Osteoblast (primary cell): ENCODE results near the gene ANKS6. TPM values are rescaled to one million over a fixed set of nuclear protein-coding genes. Genes with fewer than 3 reads are reported as not detected.

ENCODE experiments used
- DNase-seq: peaks from one replicate; pipeline ENCODE4 v3.0.0; 2011; ENCODE audit warnings: low spot score, mixed read lengths; ENCODE audit not compliant: insufficient read length; ENCODE audit errors: missing footprints
- H2AFZ ChIP-seq: 2 replicates; pipeline ENCODE4 v1.6.0; 2011; ENCODE audit warnings: mild to moderate bottlenecking, low read length
- H3K27ac ChIP-seq: 2 replicates; pipeline ENCODE4 v1.5.1; 2011; ENCODE audit warnings: mild to moderate bottlenecking, low read depth, low read length, moderate library complexity
- H3K27me3 ChIP-seq: 2 replicates; pipeline ENCODE4 v1.6.0; 2012; ENCODE audit warnings: mild to moderate bottlenecking, control low read depth, inconsistent platforms, low read length, moderate library complexity; ENCODE audit not compliant: insufficient read depth
- H3K36me3 ChIP-seq: 2 replicates; pipeline ENCODE4 v1.5.1; 2011; ENCODE audit warnings: mild to moderate bottlenecking, low read length, control low read depth, moderate library complexity; ENCODE audit not compliant: insufficient read depth
- H3K4me1 ChIP-seq: 2 replicates; pipeline ENCODE4 v1.5.1; 2011; ENCODE audit warnings: mild to moderate bottlenecking, low read length, control low read depth, moderate library complexity; ENCODE audit not compliant: insufficient read depth
- H3K4me2 ChIP-seq: 2 replicates; pipeline ENCODE4 v1.6.0; 2011; ENCODE audit warnings: mild to moderate bottlenecking, low read length; ENCODE audit not compliant: insufficient read depth
- H3K4me3 ChIP-seq: fragments of 200-600 bp; sonication (generic); 3 replicates; pipeline ENCODE4 v1.5.1; 2012; ENCODE audit warnings: mild to moderate bottlenecking, low read length, inconsistent platforms; ENCODE audit not compliant: insufficient read depth
- H3K79me2 ChIP-seq: 2 replicates; pipeline ENCODE4 v1.6.0; 2012; ENCODE audit warnings: mild to moderate bottlenecking, low read length, control low read depth, inconsistent platforms; ENCODE audit not compliant: insufficient read depth
- H3K9me3 ChIP-seq: 2 replicates; pipeline ENCODE4 v1.5.1; 2011; ENCODE audit warnings: low read depth, low read length, control low read depth
- H4K20me1 ChIP-seq: 2 replicates; pipeline ENCODE4 v1.6.0; 2012; ENCODE audit warnings: mild to moderate bottlenecking, low read length, control low read depth; ENCODE audit not compliant: insufficient read depth
- CTCF ChIP-seq: IDR thresholded peaks from 2 replicates; pipeline ENCODE4 v1.5.1; 2011; ENCODE audit warnings: mild to moderate bottlenecking, low read depth, low read length, moderate library complexity; ENCODE audit errors: extremely low read depth
- total RNA-seq: library from RNA; depleted of rRNA; stranded (reverse); fragments of >200 nt; gene quantifications from 2 replicates; pipeline ENCODE4 v1.2.3, GENCODE V29; 2012

The ANKS6 gene
- total RNA-seq, 1 donor = 21.7 TPM

- H3K36me3 ChIP-seq = no peaks in the 10 kb centered on the region
- no peaks in the 10 kb centered on the region for H3K79me2 ChIP-seq
- no peak overlapping the region for H3K27ac ChIP-seq
- peaks cover 7% of the 10 kb centered on the region for H3K27me3 ChIP-seq
- no peak for TF ChIP-seq CTCF
- H2AFZ ChIP-seq = no peak overlapping the region
- H3K9me3 ChIP-seq = no peaks in the 10 kb centered on the region
- H4K20me1 ChIP-seq = no peaks in the 10 kb centered on the region
- no peak overlapping the region for H3K4me2 ChIP-seq
- DNase-seq = no peak
- no peak overlapping the region for H3K4me3 ChIP-seq
- no peaks in the 10 kb centered on the region for H3K4me1 ChIP-seq
Measured at GRCh38 chr9:98838868-98839565, 42.7 kb upstream of the ANKS6 start.

GRCh38 chr9:98838155-98838867 lies 42.0 kb upstream of the ANKS6 start:
- Histone ChIP-seq H3K27ac (no peak overlapping the region), H3K4me3 (no peak overlapping the region), H3K4me1 (no peaks in the 10 kb centered on the region), H3K79me2 (no peaks in the 10 kb centered on the region), H3K36me3 (no peaks in the 10 kb centered on the region), H4K20me1 (no peaks in the 10 kb centered on the region), H3K27me3 (peaks cover 4% of the 10 kb centered on the region), H3K4me2 (no peak overlapping the region), H2AFZ (no peak overlapping the region), H3K9me3 (no peaks in the 10 kb centered on the region)
- DNase-seq = no peak
- no peak for TF ChIP-seq CTCF

- H3K9me3 ChIP-seq = no peaks in the 10 kb centered on the region
- no peaks in the 10 kb centered on the region for H3K4me1 ChIP-seq
- peaks cover 4% of the 10 kb centered on the region for H3K27me3 ChIP-seq
- no peak overlapping the region for H2AFZ ChIP-seq
- TF ChIP-seq CTCF = no peak
- H4K20me1 ChIP-seq = no peaks in the 10 kb centered on the region
- H3K36me3 ChIP-seq = no peaks in the 10 kb centered on the region
- no peak overlapping the region for H3K4me3 ChIP-seq
- H3K27ac ChIP-seq = no peak overlapping the region
- DNase-seq = no peak
- no peak overlapping the region for H3K4me2 ChIP-seq
- H3K79me2 ChIP-seq = no peaks in the 10 kb centered on the region
Measured at GRCh38 chr9:98837516-98837915, 41.2 kb upstream of the ANKS6 start.

- Histone ChIP-seq H3K79me2 (no peaks in the 10 kb centered on the region), H4K20me1 (no peaks in the 10 kb centered on the region), H3K4me2 (no peak overlapping the region), H3K9me3 (no peaks in the 10 kb centered on the region), H2AFZ (no peak overlapping the region), H3K36me3 (no peaks in the 10 kb centered on the region), H3K4me1 (no peaks in the 10 kb centered on the region), H3K27ac (no peak overlapping the region), H3K27me3 (peaks cover 4% of the 10 kb centered on the region), H3K4me3 (no peak overlapping the region)
- DNase-seq = no peak
- TF ChIP-seq CTCF = no peak
Measured at GRCh38 chr9:98836206-98836605, 39.9 kb upstream of the ANKS6 start.
